Type B pancreatic cell (in vitro differentiated cells): ENCODE results near the gene BAZ1B. TPM values are rescaled to one million over a fixed set of nuclear protein-coding genes. Genes with fewer than 3 reads are reported as not detected.

Source experiments
- DNase-seq: peaks from one replicate; pipeline ENCODE4 v3.0.0; 2021; ENCODE audit warnings: mixed read lengths; ENCODE audit not compliant: unreplicated experiment; ENCODE audit errors: extremely low spot score
- H3K27ac Mint-ChIP-seq: 2 replicates; pipeline ENCODE4 v1.8.0; 2021; ENCODE audit warnings: mild to moderate bottlenecking, mixed read lengths
- H3K27me3 Mint-ChIP-seq: 2 replicates; pipeline ENCODE4 v1.8.0; 2021; ENCODE audit warnings: mixed read lengths
- H3K36me3 Mint-ChIP-seq: 2 replicates; pipeline ENCODE4 v1.8.0; 2021; ENCODE audit warnings: mixed read lengths
- H3K4me1 Mint-ChIP-seq: one replicate; pipeline ENCODE4 v1.8.0; 2021; ENCODE audit warnings: mixed read lengths; ENCODE audit not compliant: unreplicated experiment
- H3K4me3 Mint-ChIP-seq: 2 replicates; pipeline ENCODE4 v1.8.0; 2021; ENCODE audit warnings: mild to moderate bottlenecking, mixed read lengths
- H3K9me3 Mint-ChIP-seq: 2 replicates; pipeline ENCODE4 v1.8.0; 2021; ENCODE audit warnings: mixed read lengths
- total RNA-seq: library from RNA; stranded (reverse); gene quantifications from 2 replicates; pipeline ENCODE4 v1.2.1, GENCODE V29; 2021; ENCODE audit warnings: low replicate concordance
- TF ChIP-seq, protein P1 (sequence below): fragments of 200-600 bp; sonication (generic); conservative IDR thresholded peaks from 2 replicates; pipeline ENCODE4 v1.5.0; 2021; ENCODE audit warnings: antibody characterized with exemption, mild to moderate bottlenecking

The BAZ1B gene
- total RNA-seq, 1 donor from 2014 or later = 86.8 TPM

DNA sequence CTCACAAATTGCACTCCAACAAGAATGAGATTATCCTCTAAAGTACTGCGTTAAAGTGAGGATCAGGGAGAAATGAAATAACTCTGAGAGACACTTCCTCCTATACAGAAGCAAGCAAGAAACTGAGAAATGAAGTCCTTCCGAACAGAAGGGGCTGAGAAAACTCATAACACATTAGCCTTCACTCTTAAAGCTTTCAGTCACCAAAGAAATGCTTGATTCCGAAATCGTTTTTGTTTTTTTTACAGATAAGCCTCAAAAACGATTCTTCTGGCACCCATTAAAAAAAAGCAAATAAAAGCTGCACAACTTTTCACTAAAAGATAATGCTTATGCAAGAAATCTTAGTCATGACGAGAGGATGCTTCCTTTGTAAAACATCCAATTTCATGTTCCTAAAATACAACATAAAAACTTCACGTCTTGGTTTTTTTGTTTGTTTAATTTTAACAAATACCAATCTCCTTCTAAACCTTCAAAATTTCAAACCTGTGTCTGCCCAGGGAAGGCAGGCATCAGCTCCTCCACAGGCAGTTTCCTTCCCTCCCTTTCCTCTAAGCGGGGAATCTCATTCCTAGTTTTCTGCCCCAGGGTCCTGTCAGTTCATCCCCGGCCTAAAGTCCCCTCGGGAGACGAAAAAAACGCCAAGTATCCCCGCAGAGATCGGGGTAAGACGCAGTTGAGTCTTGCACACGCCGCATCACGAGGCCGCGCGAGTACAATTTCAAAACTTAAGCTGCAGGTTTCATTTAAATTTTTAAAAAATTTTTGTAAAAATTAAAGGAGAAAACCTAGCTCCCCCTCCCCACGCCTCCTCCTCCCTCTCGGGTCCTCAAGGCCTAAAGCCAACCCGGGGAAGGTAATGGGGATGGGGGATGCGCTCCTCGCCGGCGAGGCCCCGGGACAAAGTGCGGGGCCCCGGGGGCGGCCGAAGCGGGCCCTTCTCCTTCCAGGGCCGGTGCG lies 1.1 kb downstream of the BAZ1B start:
- Mint-ChIP-seq H3K4me1 (peaks cover 29% of the 10 kb centered on the region), H3K27me3 (no peaks in the 10 kb centered on the region), H3K9me3 (no peaks in the 10 kb centered on the region), H3K36me3 (peaks cover 22% of the 10 kb centered on the region), H3K27ac (peak overlapping the region; percentile 92), H3K4me3 (peak overlapping the region; percentile 98)
- no peak for DNase-seq
- TF ChIP-seq, protein P1, sequence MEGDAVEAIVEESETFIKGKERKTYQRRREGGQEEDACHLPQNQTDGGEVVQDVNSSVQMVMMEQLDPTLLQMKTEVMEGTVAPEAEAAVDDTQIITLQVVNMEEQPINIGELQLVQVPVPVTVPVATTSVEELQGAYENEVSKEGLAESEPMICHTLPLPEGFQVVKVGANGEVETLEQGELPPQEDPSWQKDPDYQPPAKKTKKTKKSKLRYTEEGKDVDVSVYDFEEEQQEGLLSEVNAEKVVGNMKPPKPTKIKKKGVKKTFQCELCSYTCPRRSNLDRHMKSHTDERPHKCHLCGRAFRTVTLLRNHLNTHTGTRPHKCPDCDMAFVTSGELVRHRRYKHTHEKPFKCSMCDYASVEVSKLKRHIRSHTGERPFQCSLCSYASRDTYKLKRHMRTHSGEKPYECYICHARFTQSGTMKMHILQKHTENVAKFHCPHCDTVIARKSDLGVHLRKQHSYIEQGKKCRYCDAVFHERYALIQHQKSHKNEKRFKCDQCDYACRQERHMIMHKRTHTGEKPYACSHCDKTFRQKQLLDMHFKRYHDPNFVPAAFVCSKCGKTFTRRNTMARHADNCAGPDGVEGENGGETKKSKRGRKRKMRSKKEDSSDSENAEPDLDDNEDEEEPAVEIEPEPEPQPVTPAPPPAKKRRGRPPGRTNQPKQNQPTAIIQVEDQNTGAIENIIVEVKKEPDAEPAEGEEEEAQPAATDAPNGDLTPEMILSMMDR = no peak

DNA sequence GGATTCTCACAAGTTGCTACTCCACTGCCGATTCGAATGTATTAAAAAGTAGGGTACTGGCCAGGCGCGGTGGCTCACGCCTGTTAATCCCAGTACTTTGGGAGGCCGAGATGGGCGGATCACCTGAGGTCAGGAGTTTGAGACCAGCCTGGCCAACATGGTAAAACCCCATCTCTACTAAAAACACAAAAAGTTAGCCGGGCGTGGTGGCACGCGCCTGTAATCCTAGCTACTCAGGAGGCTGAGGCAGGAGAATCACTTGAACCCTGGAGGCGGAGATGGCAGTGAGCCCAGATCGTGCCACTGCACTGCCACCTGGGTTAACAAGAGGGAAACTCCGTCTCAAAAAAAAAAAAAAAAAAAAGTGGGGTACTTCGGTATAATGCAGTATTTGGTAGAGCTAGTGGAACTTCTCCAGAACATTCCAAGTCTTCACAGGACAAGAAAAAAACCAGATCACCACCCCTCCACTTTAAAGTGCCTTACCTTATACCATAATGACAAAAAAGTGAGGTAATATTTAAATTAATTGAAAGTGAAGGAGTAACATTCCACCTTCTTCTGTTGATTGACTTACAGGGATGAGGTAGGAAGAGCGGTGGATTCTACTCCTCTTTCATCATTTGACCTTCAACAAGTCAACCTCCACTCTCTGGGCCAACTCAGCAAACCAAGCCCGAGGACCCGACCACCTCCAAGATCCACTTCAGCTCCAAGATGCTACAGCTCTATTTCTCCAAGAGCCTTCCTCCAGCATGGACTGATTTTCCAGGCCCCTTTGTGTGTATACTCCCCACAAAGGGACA lies 2.0 kb downstream of the BAZ1B start:
- TF ChIP-seq, protein P1 = no peak
- Mint-ChIP-seq H3K27ac (peak overlapping the region; percentile 92), H3K4me1 (peaks cover 29% of the 10 kb centered on the region), H3K4me3 (peak overlapping the region; percentile 98), H3K36me3 (peaks cover 24% of the 10 kb centered on the region), H3K9me3 (no peaks in the 10 kb centered on the region), H3K27me3 (no peaks in the 10 kb centered on the region)
- DNase-seq = no peak

DNA sequence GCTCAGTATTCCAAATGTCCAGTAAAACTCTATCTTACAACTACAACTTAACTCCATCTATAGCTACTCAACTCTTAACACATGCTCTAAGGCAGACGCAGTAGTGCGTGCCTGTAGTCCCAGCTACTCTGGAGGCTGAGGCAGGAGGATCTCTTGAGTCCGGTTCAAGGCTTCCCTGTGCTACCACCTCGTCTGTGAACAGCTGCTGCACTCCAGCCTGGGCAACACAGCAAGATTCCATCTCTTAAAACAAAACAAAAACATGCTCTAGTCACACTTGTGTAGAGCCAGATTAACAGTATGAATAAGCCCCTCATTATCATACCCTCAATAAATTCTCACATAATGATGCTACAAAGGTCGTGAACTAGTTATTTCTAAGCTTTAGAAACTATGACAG lies 3.6 kb downstream of the BAZ1B start:
- H3K4me3 Mint-ChIP-seq = peak overlapping the region; percentile 48
- H3K27me3 Mint-ChIP-seq = no peaks in the 10 kb centered on the region
- peaks cover 29% of the 10 kb centered on the region for H3K36me3 Mint-ChIP-seq
- H3K27ac Mint-ChIP-seq = peak overlapping the region; percentile 15
- H3K9me3 Mint-ChIP-seq = no peaks in the 10 kb centered on the region
- H3K4me1 Mint-ChIP-seq = peaks cover 31% of the 10 kb centered on the region
- DNase-seq = no peak
- TF ChIP-seq, protein P1 = no peak

DNA sequence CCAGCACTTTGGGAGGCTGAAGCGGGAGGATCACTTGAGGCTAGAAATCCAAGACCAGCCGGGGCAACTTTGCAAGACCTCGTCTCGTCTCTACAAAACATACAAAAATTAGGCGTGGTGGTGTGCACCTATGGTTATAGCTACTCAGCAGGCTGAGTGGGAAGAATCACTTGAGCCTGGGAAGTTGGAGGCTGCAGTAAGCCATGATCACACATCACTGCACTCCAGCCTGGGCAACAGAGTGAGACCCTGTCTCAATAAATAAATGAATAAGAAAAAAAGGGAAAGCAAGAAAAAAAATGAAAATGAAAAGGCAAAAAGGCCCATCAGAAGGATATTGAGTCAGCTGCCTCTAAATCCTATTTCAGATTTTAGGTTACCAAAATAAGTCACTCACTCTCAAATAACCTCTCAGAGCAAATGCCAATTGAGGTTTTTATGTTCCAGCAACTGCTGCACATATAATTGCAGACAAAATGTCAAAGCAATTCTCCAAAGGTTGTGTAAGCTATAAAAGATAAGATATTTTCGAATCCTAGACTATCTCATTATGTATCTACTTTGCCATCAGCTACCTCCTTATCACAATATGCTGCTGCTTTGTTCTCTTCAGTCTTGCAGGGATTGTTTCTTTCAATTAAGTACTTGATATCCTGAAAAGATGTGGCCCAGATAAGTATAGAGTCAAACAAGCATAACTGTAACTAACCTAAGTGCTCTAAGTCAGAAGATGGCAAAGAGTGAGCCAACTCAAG lies 4.7 kb downstream of the BAZ1B start:
- Mint-ChIP-seq H3K36me3 (peaks cover 33% of the 10 kb centered on the region), H3K27ac (no peak overlapping the region), H3K4me1 (peaks cover 35% of the 10 kb centered on the region), H3K4me3 (peak overlapping the region; percentile 3), H3K27me3 (no peaks in the 10 kb centered on the region), H3K9me3 (no peaks in the 10 kb centered on the region)
- DNase-seq = no peak
- TF ChIP-seq, protein P1 = no peak

DNA sequence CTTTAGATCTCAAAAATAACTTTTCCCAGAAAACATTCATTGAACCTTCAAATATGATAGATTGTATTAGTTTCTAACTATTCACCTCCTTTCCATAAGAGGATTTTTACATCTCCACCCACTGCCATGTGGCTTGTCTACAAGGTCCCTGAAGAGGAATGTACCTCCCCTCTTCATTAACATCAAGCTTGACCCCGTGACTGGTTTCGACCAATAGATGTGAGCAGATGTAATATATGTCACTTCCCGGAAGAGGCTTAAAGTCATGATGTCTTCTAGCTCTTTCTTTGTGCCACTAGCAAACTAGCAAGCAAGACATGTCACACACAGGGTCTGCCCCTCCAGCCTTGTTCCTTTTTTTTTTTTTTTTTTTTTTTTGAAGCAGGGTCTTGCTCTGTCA lies 6.9 kb downstream of the BAZ1B start:
- H3K27ac Mint-ChIP-seq = no peak overlapping the region
- H3K36me3 Mint-ChIP-seq = peaks cover 37% of the 10 kb centered on the region
- TF ChIP-seq, protein P1 = no peak
- no peak overlapping the region for H3K4me3 Mint-ChIP-seq
- no peaks in the 10 kb centered on the region for H3K27me3 Mint-ChIP-seq
- H3K4me1 Mint-ChIP-seq = peaks cover 28% of the 10 kb centered on the region
- no peaks in the 10 kb centered on the region for H3K9me3 Mint-ChIP-seq
- DNase-seq = no peak
